ENCODE results near the gene RAMAC. TPM values are rescaled to one million over a fixed set of nuclear protein-coding genes. Genes with fewer than 3 reads are reported as not detected.

Gene RAMAC
- total and polyA plus RNA-seq, 2 donors from 2014 or later = 18.3 to 20.3 TPM

DNA sequence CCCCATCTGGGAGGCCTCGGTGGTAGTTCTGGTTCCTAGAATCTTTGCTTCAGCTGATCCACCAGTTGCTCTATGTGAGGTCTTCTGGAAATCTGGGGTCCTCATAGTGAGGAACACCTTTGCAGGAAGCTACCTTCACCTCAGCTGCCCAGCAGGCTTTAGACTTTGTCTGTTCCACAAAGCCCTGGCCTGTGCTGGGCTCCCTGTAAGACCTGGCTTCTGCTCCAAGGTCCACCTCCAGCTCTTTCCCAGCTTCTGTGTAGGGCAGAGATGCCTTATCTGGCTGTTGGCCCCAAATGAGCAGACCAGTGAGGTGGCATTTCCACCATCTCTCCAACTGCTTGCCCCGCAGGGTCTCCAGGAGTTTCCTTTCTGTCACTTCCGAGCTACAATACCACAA lies 25.2 kb upstream of the RAMAC start:
- Histone ChIP-seq H3K9ac (ENCODE audit: low read length in 3 of 3) (no peak overlapping the region), H3K4me1 (ENCODE audit: control insufficient read depth in 2 of 3, insufficient read depth in 2 of 3, low read depth in 1 of 3, low read length in 3 of 3) (no peaks in the 10 kb centered on the region), H3K4me3 (ENCODE audit: low read length in 3 of 3) (no peak overlapping the region), H3K27me3 (ENCODE audit: control insufficient read depth, insufficient read depth, low read length) (no peaks in the 10 kb centered on the region), H3K9me3 (ENCODE audit: control insufficient read depth in 2 of 3, insufficient read depth in 1 of 3, low read length in 3 of 3) (no peaks in the 10 kb centered on the region), H3K27ac (ENCODE audit: low read depth in 2 of 2, low read length in 2 of 2) (no peak overlapping the region), H3K36me3 (ENCODE audit: control insufficient read depth in 2 of 3, insufficient read depth in 3 of 3, low read length in 3 of 3) (no peaks in the 10 kb centered on the region)
- TF ChIP-seq, protein P1, sequence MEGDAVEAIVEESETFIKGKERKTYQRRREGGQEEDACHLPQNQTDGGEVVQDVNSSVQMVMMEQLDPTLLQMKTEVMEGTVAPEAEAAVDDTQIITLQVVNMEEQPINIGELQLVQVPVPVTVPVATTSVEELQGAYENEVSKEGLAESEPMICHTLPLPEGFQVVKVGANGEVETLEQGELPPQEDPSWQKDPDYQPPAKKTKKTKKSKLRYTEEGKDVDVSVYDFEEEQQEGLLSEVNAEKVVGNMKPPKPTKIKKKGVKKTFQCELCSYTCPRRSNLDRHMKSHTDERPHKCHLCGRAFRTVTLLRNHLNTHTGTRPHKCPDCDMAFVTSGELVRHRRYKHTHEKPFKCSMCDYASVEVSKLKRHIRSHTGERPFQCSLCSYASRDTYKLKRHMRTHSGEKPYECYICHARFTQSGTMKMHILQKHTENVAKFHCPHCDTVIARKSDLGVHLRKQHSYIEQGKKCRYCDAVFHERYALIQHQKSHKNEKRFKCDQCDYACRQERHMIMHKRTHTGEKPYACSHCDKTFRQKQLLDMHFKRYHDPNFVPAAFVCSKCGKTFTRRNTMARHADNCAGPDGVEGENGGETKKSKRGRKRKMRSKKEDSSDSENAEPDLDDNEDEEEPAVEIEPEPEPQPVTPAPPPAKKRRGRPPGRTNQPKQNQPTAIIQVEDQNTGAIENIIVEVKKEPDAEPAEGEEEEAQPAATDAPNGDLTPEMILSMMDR (IDR thresholded peaks at IDR 0.05; ENCODE audit: borderline replicate concordance, extremely low read depth, insufficient read depth) = no peak
- DNase-seq (no peak), FAIRE-seq (no peak)
- intact Hi-C loops (cut with DNase I) = no loop called here

DNA sequence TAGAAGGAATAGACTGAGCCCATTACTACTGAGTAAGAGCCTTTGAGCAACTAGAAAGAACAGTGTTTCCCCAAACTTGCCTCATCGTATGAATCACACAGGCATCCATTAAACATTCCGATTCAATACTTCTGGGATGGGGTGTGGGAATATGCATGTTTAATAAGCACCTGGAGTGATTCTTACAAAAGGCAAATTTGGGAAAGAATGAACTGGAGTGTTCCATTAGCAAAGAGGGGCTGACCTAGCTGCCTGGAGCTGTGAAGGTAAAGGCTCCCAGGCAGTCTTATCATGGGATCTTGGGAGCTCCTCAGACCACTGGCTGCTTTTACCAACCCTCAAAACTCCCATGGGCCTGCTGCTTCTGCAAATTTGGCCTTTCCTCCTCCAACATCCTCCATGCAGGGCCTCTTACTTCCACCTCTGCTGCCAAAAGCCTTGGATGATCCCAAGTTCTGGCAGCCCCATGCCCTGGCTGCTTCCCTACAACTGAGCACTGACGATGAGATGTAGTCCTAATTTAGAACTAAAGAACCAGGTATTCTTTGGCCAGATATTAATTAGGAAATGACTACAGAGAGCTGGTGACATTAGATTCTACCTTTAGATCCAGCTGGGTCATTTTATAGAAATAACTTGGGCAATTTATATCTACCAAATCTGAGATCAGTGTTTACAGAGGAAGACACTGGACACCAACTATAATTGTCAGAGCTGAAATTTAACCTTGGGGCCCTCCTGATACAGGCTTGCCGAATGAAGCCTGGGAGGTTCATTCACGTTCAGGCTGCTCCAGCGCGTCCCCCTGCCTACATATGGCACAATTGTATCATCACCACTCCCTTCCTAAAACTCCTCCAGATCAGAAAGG lies 22.3 kb upstream of the RAMAC start:
- DNase-seq (no peak), FAIRE-seq (no peak)
- intact Hi-C loops (cut with DNase I) = no loop called here
- H3K36me3 ChIP-seq (ENCODE audit: control insufficient read depth in 2 of 3, insufficient read depth in 3 of 3, low read length in 3 of 3) = no peaks in the 10 kb centered on the region
- H3K9ac ChIP-seq (ENCODE audit: low read length in 3 of 3) = no peak overlapping the region
- H3K4me1 ChIP-seq (ENCODE audit: control insufficient read depth in 2 of 3, insufficient read depth in 2 of 3, low read depth in 1 of 3, low read length in 3 of 3) = no peaks in the 10 kb centered on the region
- no peaks in the 10 kb centered on the region for H3K9me3 ChIP-seq (ENCODE audit: control insufficient read depth in 2 of 3, insufficient read depth in 1 of 3, low read length in 3 of 3)
- no peak overlapping the region for H3K27ac ChIP-seq (ENCODE audit: low read depth in 2 of 2, low read length in 2 of 2)
- TF ChIP-seq, protein P1 (IDR thresholded peaks at IDR 0.05; ENCODE audit: borderline replicate concordance, extremely low read depth, insufficient read depth) = no peak
- H3K4me3 ChIP-seq (ENCODE audit: low read length in 3 of 3) = no peak overlapping the region
- H3K27me3 ChIP-seq (ENCODE audit: control insufficient read depth, insufficient read depth, low read length) = no peaks in the 10 kb centered on the region

DNA sequence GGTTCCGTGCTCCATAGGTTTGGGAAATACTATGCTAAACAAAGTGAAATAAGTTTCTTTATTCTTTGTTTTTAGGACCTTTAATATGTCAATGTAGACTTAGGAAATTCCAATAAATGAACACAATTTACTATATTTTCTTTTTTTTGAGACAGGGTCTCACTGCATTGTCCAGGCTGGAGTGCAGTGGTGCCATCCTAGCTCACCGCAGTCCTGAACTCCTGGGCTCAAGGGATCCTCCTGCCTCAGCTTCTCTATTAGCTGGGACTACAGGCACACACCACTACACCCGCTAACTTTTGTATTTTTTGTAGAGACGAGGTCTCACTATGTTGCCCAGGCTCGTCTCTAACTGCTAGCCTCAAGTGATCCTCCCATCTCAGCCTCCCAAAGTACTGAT lies 21.1 kb upstream of the RAMAC start:
- no peak for FAIRE-seq
- TF ChIP-seq, protein P1 (IDR thresholded peaks at IDR 0.05; ENCODE audit: borderline replicate concordance, extremely low read depth, insufficient read depth) = no peak
- H3K9ac ChIP-seq (ENCODE audit: low read length in 3 of 3) = no peak overlapping the region
- intact Hi-C loops (cut with DNase I) = no loop called here
- H3K27me3 ChIP-seq (ENCODE audit: control insufficient read depth, insufficient read depth, low read length) = no peaks in the 10 kb centered on the region
- DNase-seq = no peak
- H3K4me1 ChIP-seq (ENCODE audit: control insufficient read depth in 2 of 3, insufficient read depth in 2 of 3, low read depth in 1 of 3, low read length in 3 of 3) = no peaks in the 10 kb centered on the region
- H3K9me3 ChIP-seq (ENCODE audit: control insufficient read depth in 2 of 3, insufficient read depth in 1 of 3, low read length in 3 of 3) = no peaks in the 10 kb centered on the region
- no peaks in the 10 kb centered on the region for H3K36me3 ChIP-seq (ENCODE audit: control insufficient read depth in 2 of 3, insufficient read depth in 3 of 3, low read length in 3 of 3)
- H3K27ac ChIP-seq (ENCODE audit: low read depth in 2 of 2, low read length in 2 of 2) = no peak overlapping the region
- H3K4me3 ChIP-seq (ENCODE audit: low read length in 3 of 3) = no peak overlapping the region
